Neuron (in vitro differentiated cells): Measurements from ENCODE around the gene ERCC2.
"Not testable (repeated sequence)": the region's sequence is repeated elsewhere in the genome, so short reads cannot be mapped to it uniquely, and the experiment has no call there.

Source experiments
- H2AFZ ChIP-seq: one replicate; pipeline ENCODE4 v1.6.1; 2013; ENCODE audit warnings: low read depth, mild to moderate bottlenecking, inconsistent platforms, low read length, moderate library complexity
- H3K27me3 ChIP-seq: one replicate; pipeline ENCODE4 v1.6.1; 2013; ENCODE audit warnings: low read length; ENCODE audit not compliant: insufficient read depth
- H3K36me3 ChIP-seq: one replicate; pipeline ENCODE4 v1.6.1; 2013; ENCODE audit warnings: low read length; ENCODE audit not compliant: insufficient read depth
- H3K4me1 ChIP-seq: one replicate; pipeline ENCODE4 v1.6.1; 2013; ENCODE audit warnings: low read length; ENCODE audit not compliant: insufficient read depth
- H3K4me3 ChIP-seq: 2 replicates; pipeline ENCODE4 v1.5.1; 2013; ENCODE audit warnings: mild to moderate bottlenecking, low read length, moderate library complexity
- H3K9me3 ChIP-seq: one replicate; pipeline ENCODE4 v1.6.1; 2013; ENCODE audit warnings: low read length

ERCC2 gene

GRCh38 chr19:45347570-45348366 lies 22.6 kb downstream of the ERCC2 start:
- Histone ChIP-seq H3K27me3 (peaks cover 9% of the 10 kb centered on the region), H3K4me3 (no peak overlapping the region), H3K4me1 (no peaks in the 10 kb centered on the region), H2AFZ (no peak overlapping the region), H3K36me3 (peaks cover 21% of the 10 kb centered on the region), H3K9me3 (peaks cover 2% of the 10 kb centered on the region)

DNA sequence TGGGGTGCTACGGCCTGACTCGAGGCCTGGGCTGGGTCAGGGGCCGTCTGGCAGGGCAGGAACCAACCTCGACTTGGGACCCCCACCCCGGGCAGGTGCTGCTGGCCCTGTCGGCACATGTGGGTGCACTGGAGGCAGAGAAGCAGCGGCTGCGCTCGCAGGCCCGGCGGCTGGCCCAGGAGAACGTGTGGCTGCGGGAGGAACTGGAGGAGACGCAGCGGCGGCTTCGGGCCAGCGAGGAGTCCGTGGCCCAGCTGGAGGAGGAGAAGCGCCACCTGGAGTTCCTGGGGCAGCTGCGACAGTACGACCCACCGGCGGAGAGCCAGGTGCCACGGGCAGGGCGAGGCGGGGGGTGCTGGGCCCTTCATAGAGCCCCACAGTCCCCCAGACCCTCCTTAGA lies 23.9 kb downstream of the ERCC2 start:
- Histone ChIP-seq H3K36me3 (peaks cover 8% of the 10 kb centered on the region), H3K4me1 (no peaks in the 10 kb centered on the region), H2AFZ (no peak overlapping the region), H3K4me3 (no peak overlapping the region), H3K9me3 (peaks cover 2% of the 10 kb centered on the region), H3K27me3 (peaks cover 18% of the 10 kb centered on the region)

DNA sequence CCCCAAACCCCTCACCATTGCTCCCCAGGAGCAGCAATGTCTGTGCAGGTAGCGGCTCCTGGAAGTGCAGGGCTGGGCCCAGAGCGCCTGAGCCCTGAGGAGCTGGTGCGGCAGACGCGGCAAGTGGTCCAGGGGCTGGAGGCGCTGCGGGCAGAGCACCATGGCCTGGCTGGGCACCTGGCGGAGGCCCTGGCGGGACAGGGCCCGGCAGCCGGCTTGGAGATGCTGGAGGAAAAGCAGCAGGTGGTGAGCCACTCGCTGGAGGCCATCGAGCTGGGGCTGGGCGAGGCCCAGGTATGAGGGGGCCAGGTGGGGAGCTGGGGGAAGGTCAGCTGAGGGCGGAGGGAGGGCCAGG lies 24.9 kb downstream of the ERCC2 start:
- no peak overlapping the region for H3K4me3 ChIP-seq
- H3K27me3 ChIP-seq: peaks cover 28% of the 10 kb centered on the region
- H3K9me3 ChIP-seq: peaks cover 2% of the 10 kb centered on the region
- H3K4me1 ChIP-seq: no peaks in the 10 kb centered on the region
- peaks cover 3% of the 10 kb centered on the region for H3K36me3 ChIP-seq
- no peak overlapping the region for H2AFZ ChIP-seq

GRCh38 chr19:45344621-45345505 lies 25.5 kb downstream of the ERCC2 start:
- Histone ChIP-seq H3K9me3 (peaks cover 2% of the 10 kb centered on the region), H3K36me3 (peaks cover 2% of the 10 kb centered on the region), H3K4me1 (no peaks in the 10 kb centered on the region), H2AFZ (no peak overlapping the region), H3K27me3 (peaks cover 32% of the 10 kb centered on the region), H3K4me3 (no peak overlapping the region)

GRCh38 chr19:45342911-45343310 lies 27.5 kb downstream of the ERCC2 start:
- Histone ChIP-seq H3K27me3 (peaks cover 32% of the 10 kb centered on the region), H3K36me3 (no peaks in the 10 kb centered on the region), H3K4me1 (no peaks in the 10 kb centered on the region), H3K4me3 (no peak overlapping the region), H2AFZ (no peak overlapping the region), H3K9me3 (peaks cover 2% of the 10 kb centered on the region)

DNA sequence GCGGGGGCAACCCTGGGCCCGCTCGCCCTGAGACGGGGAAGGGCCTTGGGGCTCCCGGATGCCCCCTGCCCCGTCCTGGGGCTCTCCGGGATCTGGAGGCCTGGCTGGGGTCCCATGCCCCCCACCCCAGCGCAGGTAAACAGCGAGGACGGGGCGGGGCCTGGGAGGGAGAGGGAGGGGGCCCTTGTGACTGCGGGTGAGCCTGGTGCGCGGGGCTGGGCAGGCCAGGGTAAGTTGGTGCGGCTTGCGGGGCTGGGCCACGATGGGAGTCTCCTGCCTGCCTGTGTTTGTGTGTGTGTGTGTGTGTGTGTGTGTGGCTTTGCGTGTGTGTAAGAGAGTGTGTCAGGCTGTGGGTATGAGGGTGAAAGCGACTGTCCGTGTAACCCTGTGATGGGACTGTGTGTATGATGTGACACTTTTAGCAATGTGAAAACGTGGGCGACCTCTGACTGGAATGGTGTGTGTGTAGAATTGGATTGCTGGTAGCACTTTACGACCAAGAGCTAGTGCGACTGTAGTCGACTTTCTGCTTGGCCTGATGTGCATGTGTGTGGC lies 29.4 kb downstream of the ERCC2 start:
- H3K9me3 ChIP-seq: peaks cover 2% of the 10 kb centered on the region
- H3K27me3 ChIP-seq: peaks cover 32% of the 10 kb centered on the region
- no peak overlapping the region for H3K4me3 ChIP-seq
- no peaks in the 10 kb centered on the region for H3K4me1 ChIP-seq
- no peak overlapping the region for H2AFZ ChIP-seq
- no peaks in the 10 kb centered on the region for H3K36me3 ChIP-seq

GRCh38 chr19:45340232-45340898 lies 30.0 kb downstream of the ERCC2 start, which contains the start of gene KLC3:
TSS of gene KLC3 (plus strand) at chr19:45340750. CDS start at chr19:45345542, 4,792 bp downstream.
- no peak within 1 kb of the TSS for H3K4me3 ChIP-seq

GRCh38 chr19:45339629-45340028 lies 30.7 kb downstream of the ERCC2 start:
- H3K4me1 ChIP-seq: no peaks in the 10 kb centered on the region

More at GRCh38 chr19:45340232-45340898, 30.0 kb downstream of the ERCC2 start, which contains the start of gene KLC3:
- no peaks in the 10 kb centered on the region for H3K36me3 ChIP-seq
- peaks cover 2% of the 10 kb centered on the region for H3K9me3 ChIP-seq
- H2AFZ ChIP-seq: no peak within 1 kb of the TSS
- H3K27me3 ChIP-seq: peaks cover 31% of the 10 kb centered on the region
- H3K4me1 ChIP-seq: no peaks in the 10 kb centered on the region

GRCh38 chr19:45336696-45337251 lies 33.6 kb downstream of the ERCC2 start:
- H2AFZ ChIP-seq: no peak overlapping the region
- no peaks in the 10 kb centered on the region for H3K4me1 ChIP-seq
- H3K27me3 ChIP-seq: peaks cover 17% of the 10 kb centered on the region
- no peak overlapping the region for H3K4me3 ChIP-seq
- no peaks in the 10 kb centered on the region for H3K36me3 ChIP-seq
- no peaks in the 10 kb centered on the region for H3K9me3 ChIP-seq

More at GRCh38 chr19:45339629-45340028, 30.7 kb downstream of the ERCC2 start:
- Histone ChIP-seq H3K36me3 (no peaks in the 10 kb centered on the region), H3K27me3 (peaks cover 26% of the 10 kb centered on the region), H3K9me3 (peaks cover 2% of the 10 kb centered on the region), H2AFZ (no peak overlapping the region), H3K4me3 (no peak overlapping the region)

DNA sequence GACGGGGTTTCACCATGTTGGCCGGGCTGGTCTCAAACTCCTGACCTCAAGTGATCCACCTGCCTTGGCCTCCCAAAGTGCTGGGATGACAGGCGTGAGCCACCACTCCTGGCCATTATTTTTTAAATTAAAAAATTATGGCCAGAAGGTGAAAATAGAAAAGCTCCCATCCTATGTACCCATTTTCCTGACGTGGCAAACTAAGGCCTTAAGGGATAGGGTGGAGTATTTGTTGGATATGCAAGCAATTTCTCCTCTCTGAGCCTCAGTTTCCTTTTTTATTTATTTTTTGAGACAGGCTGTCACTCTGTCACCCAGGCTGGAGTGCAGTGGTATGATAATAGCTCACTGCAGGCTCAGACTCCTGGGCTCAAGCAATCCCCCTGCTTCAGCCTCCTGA lies 35.5 kb downstream of the ERCC2 start:
- H3K4me3 ChIP-seq, H3K27me3 ChIP-seq, H3K36me3 ChIP-seq, H2AFZ ChIP-seq, H3K4me1 ChIP-seq, H3K9me3 ChIP-seq: not testable (repeated sequence)

GRCh38 chr19:45333609-45334303 lies 36.6 kb downstream of the ERCC2 start:
- H2AFZ ChIP-seq: no peak overlapping the region
- no peak overlapping the region for H3K4me3 ChIP-seq
- no peaks in the 10 kb centered on the region for H3K36me3 ChIP-seq
- no peaks in the 10 kb centered on the region for H3K4me1 ChIP-seq
- no peaks in the 10 kb centered on the region for H3K9me3 ChIP-seq
- no peaks in the 10 kb centered on the region for H3K27me3 ChIP-seq

GRCh38 chr19:45331411-45331810 lies 39.0 kb downstream of the ERCC2 start:
- Histone ChIP-seq H3K36me3 (no peaks in the 10 kb centered on the region), H3K4me3 (no peak overlapping the region), H3K9me3 (no peaks in the 10 kb centered on the region), H3K27me3 (no peaks in the 10 kb centered on the region), H2AFZ (no peak overlapping the region), H3K4me1 (no peaks in the 10 kb centered on the region)
